Heart right ventricle (tissue), 16 donors: ENCODE results near the gene MMP25. TPM values are rescaled to one million over a fixed set of nuclear protein-coding genes. Genes with fewer than 3 reads are reported as not detected.

ENCODE experiments used
- ATAC-seq, 8 donors: fragments of 200-7000 bp; cut with Tn5 transposase; one replicate each; pipeline ENCODE4 v1.9.1; 2020; ENCODE audit warnings: mild to moderate bottlenecking in 8 of 8, moderate library complexity in 8 of 8, moderate number of reproducible peaks in 1 of 8
- DNase-seq, 2 donors: peaks; one replicate each; pipeline ENCODE4 v3.0.0-alpha.2; 2020
- H3K27ac ChIP-seq, 10 donors: fragments of 200-600 bp; sonication (generic) in 2 of 10; one replicate each; pipeline versions ENCODE4 v1.5.0 to v1.8.0; 2020 to 2022; ENCODE audit warnings: mild to moderate bottlenecking in 3 of 10
- H3K27me3 ChIP-seq, 7 donors: fragments of 200-600 bp; one replicate each; pipeline ENCODE4 v1.8.0; 2021 to 2022; ENCODE audit warnings: mild to moderate bottlenecking in 2 of 7
- H3K36me3 ChIP-seq, 9 donors: fragments of 200-600 bp; sonication (generic) in 1 of 9; one replicate each; pipeline versions ENCODE4 v1.5.0 to v1.8.0; 2020 to 2022; ENCODE audit warnings: mild to moderate bottlenecking in 2 of 9
- H3K4me1 ChIP-seq, 9 donors: fragments of 200-600 bp; sonication (generic) in 1 of 9; one replicate each; pipeline versions ENCODE4 v1.5.0 to v1.8.0; 2020 to 2022; ENCODE audit warnings: mild to moderate bottlenecking in 4 of 9
- H3K4me3 ChIP-seq, 10 donors: fragments of 200-600 bp; sonication (generic) in 2 of 10; one replicate each; pipeline versions ENCODE4 v1.5.0 to v1.8.0; 2020 to 2022; ENCODE audit warnings: mild to moderate bottlenecking in 7 of 10, moderate library complexity in 2 of 10
- H3K9me3 ChIP-seq, 11 donors: fragments of 200-600 bp in 10 of 11; sonication (generic) in 2 of 11; one replicate each; pipeline versions ENCODE4 v1.5.0 to v1.8.0; 2013 to 2022; ENCODE audit warnings: mild to moderate bottlenecking in 2 of 11, control low read depth in 1 of 11, moderate library complexity in 1 of 11
- WGBS, 2 donors: extraction: QIAGEN DNeasy Blood & Tissue Kit; methylation state at CpG; one replicate each; pipeline ENCODE4 v1.1.7; 2013; ENCODE audit warnings: inconsistent platforms in 1 of 2; 5-methylcytosine and 5-hydroxymethylcytosine counted together
- intact Hi-C, 10 donors: fragments of 100-400 bp; cut with DNase I; formaldehyde crosslinking; loops; one replicate each; pipeline versions ENCODE4 v1.11.1 to v1.14.2; 2022
- polyA plus RNA-seq, 2 donors: library from polyadenylated mRNA; stranded (reverse); fragments of 200-250 nt; gene quantifications; one replicate each; pipeline ENCODE4 v1.2.3, GENCODE V29; 2013
- total RNA-seq, 10 donors: library from RNA; stranded (reverse); fragmentation: NEBNext Ultra II Directional in 3 of 10; extraction: Animal tissue kit (Norgen Biotek cat#: 25700) in 3 of 10; gene quantifications; one replicate each; pipeline versions ENCODE4 v1.2.1 to v1.2.4, GENCODE V29; 2021 to 2023
- TF ChIP-seq, protein P1 (sequence below), 9 donors: fragments of 200-600 bp; sonication (generic) in 2 of 9; IDR thresholded peaks; one replicate each; pipeline versions ENCODE4 v1.5.0 to v1.8.0; 2021 to 2022; ENCODE audit warnings: antibody characterized with exemption in 9 of 9, mild to moderate bottlenecking in 5 of 9, moderate library complexity in 1 of 9
- donor health status: Arrhythmogenic right ventricular cardiomyopathy.
- donor health status: ischemic (EF 13 %, LVEDD 7.1; RV severe dilation, severe dysfunction).
- donor health status: healthy with polysubstance abuse.
- donor health status: DM: no; HTN: yes; CAD: no.
- donor health status: DM: no; HTN: no; CAD: no.
- donor health status: ischemic (EF 25% LVEDD 6.9; RV normal size, moderate dysfunction).
- donor health status: ischemic (EF 25% LVEDD 5.7; RV mildly dilated, moderate dysfunction).
- donor health status: healthy.
- donor health status: DM: yes; HTN: yes; CAD: no.
- donor health status: Ischemic cardiomyopathy.
- donor health status: ischemic (EF 35%, LVEDD 5.7; RV mildly dilated, moderate dysfunction).
- donor health status: nonischemic (EF 11% LVEDD 7.7; RV severe dilation, severe dysfunction).
- donor health status: DM: yes; HTN: yes; CAD: no.
- donor health status: PGD.
- donor health status: ischemic (EF 29% LVEDD 5.4; RV normal size, mild dysfunction).
- donor health status: nonischemic (EF 23%, LVEDD 6.1; RV moderate dilation, normal function).

The MMP25 gene
- total and polyA plus RNA-seq, 12 donors: 0.26 to 3.9 (median 0.97) TPM

DNA sequence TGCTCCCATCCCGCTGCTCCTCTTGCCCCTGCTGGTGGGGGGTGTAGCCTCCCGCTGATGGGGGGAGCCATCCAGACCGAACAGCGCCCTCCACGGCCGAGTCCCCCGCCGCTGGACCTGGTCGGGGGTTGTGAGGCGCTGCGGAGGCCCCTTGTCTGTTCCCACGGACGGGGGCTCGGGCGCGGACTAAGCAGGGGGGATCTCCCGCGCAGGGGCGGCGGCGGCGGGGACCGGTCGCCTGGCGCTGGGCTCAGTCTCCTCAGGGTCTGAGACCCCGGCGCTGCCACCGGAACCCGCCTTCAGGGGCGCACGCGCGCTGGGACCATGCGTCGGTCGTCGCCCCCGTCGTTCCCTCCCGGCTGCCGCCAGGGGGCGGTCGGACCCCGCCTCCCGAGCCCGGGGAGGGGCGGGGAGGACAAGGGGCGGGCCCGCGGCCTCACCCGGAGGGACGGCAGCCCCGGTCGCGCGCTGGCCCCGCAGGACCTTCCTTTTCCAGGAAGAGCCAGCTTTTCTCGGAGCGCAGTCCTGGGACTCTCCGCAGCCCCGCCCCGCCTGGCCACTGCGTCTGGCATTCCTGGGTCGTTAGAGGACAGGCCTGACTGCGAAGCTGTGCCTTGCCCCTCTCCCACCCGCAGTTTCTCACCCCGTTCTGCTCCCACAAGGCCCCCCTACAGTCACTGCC, 12.8 kb downstream of the MMP25 start:
- WGBS, 2 donors: 0 to 1% methylated on average over 58 to 67 of the region's 67 CpGs

DNA sequence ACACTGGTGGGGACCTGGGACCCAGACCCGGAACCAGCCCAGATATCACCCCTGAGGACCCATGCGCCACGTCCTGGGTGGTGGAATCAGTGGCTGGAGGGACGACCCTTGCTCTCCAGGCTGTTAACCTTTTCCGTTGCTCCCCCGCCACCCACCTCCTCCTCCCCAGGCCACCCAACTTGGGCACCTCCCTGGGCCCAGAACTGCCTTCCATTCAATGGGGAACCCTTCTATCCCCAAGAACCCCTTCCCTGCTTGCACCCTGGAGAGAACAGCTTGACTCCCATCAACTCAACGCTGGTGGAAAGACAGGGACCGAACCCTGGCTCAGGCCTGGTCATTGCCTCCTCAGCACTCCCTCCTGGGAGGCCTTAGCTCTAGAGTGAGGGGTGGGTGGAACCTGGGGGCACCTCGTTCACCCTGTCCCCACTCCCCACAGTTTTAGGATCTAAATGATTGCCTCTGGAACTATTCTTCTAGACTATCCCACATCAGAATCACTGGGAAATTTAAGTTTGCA, 13.4 kb downstream of the MMP25 start:
- peak in 1 of 8 donors; percentile 3 for ATAC-seq
- Histone ChIP-seq H3K27me3 (no peaks in the 10 kb centered on the region), H3K36me3 (peaks cover 0 to 15% (median 0%) of the 10 kb centered on the region in 9 donors), H3K4me1 (peaks cover 7 to 75% (median 28%) of the 10 kb centered on the region in 9 donors), H3K4me3 (peak overlapping the region in 9 of 10 donors; percentile 75 to 95 (median 88)), H3K27ac (peak overlapping the region; percentile 14 to 97 (median 90)), H3K9me3 (no peaks in the 10 kb centered on the region)
- intact Hi-C loops: loop anchor here (1.0 to 10.0 kb wide), 16 partner anchors 27 to 108 kb away; partner anchors contain the start of genes ZSCAN10 (in 3 of the 10) and ZNF205 (in 2 of the 10)
- no peak for DNase-seq
- TF ChIP-seq, protein P1, sequence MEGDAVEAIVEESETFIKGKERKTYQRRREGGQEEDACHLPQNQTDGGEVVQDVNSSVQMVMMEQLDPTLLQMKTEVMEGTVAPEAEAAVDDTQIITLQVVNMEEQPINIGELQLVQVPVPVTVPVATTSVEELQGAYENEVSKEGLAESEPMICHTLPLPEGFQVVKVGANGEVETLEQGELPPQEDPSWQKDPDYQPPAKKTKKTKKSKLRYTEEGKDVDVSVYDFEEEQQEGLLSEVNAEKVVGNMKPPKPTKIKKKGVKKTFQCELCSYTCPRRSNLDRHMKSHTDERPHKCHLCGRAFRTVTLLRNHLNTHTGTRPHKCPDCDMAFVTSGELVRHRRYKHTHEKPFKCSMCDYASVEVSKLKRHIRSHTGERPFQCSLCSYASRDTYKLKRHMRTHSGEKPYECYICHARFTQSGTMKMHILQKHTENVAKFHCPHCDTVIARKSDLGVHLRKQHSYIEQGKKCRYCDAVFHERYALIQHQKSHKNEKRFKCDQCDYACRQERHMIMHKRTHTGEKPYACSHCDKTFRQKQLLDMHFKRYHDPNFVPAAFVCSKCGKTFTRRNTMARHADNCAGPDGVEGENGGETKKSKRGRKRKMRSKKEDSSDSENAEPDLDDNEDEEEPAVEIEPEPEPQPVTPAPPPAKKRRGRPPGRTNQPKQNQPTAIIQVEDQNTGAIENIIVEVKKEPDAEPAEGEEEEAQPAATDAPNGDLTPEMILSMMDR (IDR thresholded peaks at IDR 0.05): no peak
- 52 to 57% methylated on average over 9 of the region's 9 CpGs for WGBS, 2 donors

More for the DNA sequence above, 12.8 kb downstream of the MMP25 start:
- peak overlapping the region; percentile 46 to 95 (median 86) for H3K4me3 ChIP-seq
- H3K9me3 ChIP-seq: no peaks in the 10 kb centered on the region
- H3K36me3 ChIP-seq: peaks cover 0 to 15% (median 0%) of the 10 kb centered on the region in 9 donors
- intact Hi-C loops: loop anchor here in 9 of 10 donors (1.0 to 10.0 kb wide), 13 partner anchors 28 to 108 kb away; partner anchors contain the start of genes ZNF205 (in 2 of the 9) and ZSCAN10 (in 1 of the 9)
- peak; percentile 92 to 94 for DNase-seq
- TF ChIP-seq, protein P1 (IDR thresholded peaks at IDR 0.05): peak; percentile 92 to 99 (median 96)
- peaks cover 7 to 71% (median 22%) of the 10 kb centered on the region in 9 donors for H3K4me1 ChIP-seq
- peak; percentile 93 to 96 (median 94) for ATAC-seq
- no peaks in the 10 kb centered on the region for H3K27me3 ChIP-seq
- H3K27ac ChIP-seq: peak overlapping the region; percentile 14 to 97 (median 90)

DNA sequence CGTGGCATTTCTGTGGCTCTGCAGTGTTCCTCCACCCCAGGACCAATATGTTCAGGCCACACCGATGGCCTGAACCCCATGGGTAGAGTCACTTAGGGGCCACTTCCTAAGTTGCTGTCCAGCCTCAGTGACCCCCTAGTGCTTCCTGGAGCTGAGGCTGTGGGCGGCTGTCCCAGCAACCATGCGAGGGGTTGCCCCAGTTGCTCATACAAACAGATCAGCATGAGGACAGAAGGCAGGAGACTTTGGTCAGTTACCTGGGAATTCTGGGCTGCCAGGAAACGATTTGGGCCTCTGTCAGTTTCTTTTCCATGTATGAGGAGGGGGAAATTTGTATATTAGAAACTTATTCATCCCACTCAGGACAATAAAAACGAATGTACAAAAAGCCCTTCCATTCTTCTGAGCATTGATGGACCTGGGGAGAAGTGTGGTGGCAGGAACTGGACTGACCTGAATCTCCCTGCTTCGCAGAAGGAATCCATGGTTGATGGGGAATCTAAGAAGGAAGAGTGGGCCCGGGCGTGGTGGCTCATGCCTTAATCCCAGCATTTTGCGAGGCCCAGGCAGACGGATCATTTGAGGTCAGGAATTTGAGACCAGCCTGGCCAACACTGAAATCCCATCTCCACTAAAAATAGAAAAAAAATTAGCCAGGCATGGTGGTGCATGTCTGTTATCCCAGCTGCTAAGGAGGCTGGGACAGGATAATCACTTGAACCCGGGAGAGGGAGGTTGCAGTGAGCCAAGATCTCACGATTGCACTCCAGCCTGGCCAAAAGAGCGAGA, 14.2 kb downstream of the MMP25 start:
- Histone ChIP-seq H3K4me3 (no peak overlapping the region), H3K27me3 (no peaks in the 10 kb centered on the region), H3K36me3 (peaks cover 0 to 15% (median 0%) of the 10 kb centered on the region in 9 donors), H3K9me3 (no peaks in the 10 kb centered on the region), H3K4me1 (peaks cover 7 to 75% (median 29%) of the 10 kb centered on the region in 9 donors), H3K27ac (peak overlapping the region in 8 of 10 donors; percentile 78 to 97 (median 91))
- ATAC-seq (no peak), DNase-seq (no peak)
- TF ChIP-seq, protein P1 (IDR thresholded peaks at IDR 0.05): no peak
- 64 to 67% methylated on average over 14 of the region's 14 CpGs for WGBS, 2 donors
- intact Hi-C loops: loop anchor here in 5 of 10 donors (5.0 kb wide), 4 partner anchors 37 to 72 kb away; partner anchors contain the start of gene ZSCAN10 (in 2 of the 5)

DNA sequence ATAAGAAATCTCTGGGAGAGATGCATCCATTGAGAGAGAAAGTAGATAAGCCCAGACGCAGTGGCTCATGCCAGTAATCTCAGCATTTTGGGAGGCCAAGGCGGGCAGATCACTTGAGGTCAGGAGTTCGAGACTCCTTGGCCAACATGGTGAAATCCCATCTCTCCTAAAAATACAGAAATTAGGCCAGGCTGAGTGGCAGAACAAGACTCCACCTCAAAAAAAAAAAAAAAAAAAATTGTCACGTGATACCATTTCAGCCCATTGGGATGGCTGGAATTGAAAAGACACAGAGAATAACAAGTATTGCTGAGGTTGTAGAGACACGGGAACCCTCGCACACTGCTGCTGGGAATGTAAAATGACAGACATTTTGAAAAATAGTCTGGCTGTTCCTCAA, 16.2 kb downstream of the MMP25 start:
- WGBS, 2 donors: 85 to 90% methylated on average over 6 of the region's 6 CpGs
- Histone ChIP-seq H3K36me3 (peaks cover 0 to 6% (median 0%) of the 10 kb centered on the region in 9 donors), H3K4me1 (peaks cover 10 to 64% (median 29%) of the 10 kb centered on the region in 9 donors), H3K9me3 (no peaks in the 10 kb centered on the region), H3K4me3 (no peak overlapping the region), H3K27me3 (no peaks in the 10 kb centered on the region), H3K27ac (no peak overlapping the region)
- intact Hi-C loops: loop anchor here in 5 of 10 donors (5.0 kb wide), 4 partner anchors 35 to 70 kb away; partner anchors contain the start of gene ZSCAN10 (in 2 of the 5)
- TF ChIP-seq, protein P1 (IDR thresholded peaks at IDR 0.05): no peak
- ATAC-seq (no peak), DNase-seq (no peak)
